GM18868 (cell line): ENCODE measurements around the gene ECHDC1.
"Not testable (repeated sequence)": the region's sequence is repeated elsewhere in the genome, so short reads cannot be mapped to it uniquely, and the experiment has no call there.

Source experiments
- ATAC-seq: cut with Tn5 transposase; IDR thresholded peaks from one replicate; pipeline ENCODE4 v1.9.1; 2021; ENCODE audit warnings: mild to moderate bottlenecking, moderate library complexity; ENCODE audit not compliant: unreplicated experiment

Gene ECHDC1, protein sequence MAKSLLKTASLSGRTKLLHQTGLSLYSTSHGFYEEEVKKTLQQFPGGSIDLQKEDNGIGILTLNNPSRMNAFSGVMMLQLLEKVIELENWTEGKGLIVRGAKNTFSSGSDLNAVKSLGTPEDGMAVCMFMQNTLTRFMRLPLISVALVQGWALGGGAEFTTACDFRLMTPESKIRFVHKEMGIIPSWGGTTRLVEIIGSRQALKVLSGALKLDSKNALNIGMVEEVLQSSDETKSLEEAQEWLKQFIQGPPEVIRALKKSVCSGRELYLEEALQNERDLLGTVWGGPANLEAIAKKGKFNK

GRCh38 chr6:127342946-127343808, at the start of gene ECHDC1:
TSS of gene ECHDC1 (minus strand) at chr6:127343609. CDS start at chr6:127331028, 12,581 bp downstream.
- ATAC-seq = peak; percentile 71

DNA sequence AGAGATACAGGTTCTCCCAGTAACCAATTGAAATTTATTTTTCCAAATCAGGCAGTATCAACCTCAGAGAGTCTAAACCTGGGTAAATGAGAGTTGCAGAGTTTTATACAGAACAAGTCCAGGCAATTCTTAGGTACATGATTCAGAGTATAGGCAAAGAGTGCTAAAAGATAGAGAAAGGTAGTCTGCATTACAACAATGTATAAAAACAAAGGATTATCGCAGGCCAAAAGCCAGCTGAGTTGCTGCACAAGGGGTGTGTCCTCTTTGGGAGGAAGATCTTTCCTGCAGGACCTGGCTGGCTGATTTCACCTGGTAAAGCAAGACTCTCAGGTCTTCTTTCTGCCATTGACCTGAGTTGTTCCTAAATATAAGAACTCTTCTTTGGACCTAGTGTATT, 48.9 kb upstream of the ECHDC1 start:
- ATAC-seq = no peak

GRCh38 chr6:127391094-127391953, 47.9 kb upstream of the ECHDC1 start:
- ATAC-seq = no peak

GRCh38 chr6:127389706-127390105, 46.3 kb upstream of the ECHDC1 start:
- no peak for ATAC-seq

DNA sequence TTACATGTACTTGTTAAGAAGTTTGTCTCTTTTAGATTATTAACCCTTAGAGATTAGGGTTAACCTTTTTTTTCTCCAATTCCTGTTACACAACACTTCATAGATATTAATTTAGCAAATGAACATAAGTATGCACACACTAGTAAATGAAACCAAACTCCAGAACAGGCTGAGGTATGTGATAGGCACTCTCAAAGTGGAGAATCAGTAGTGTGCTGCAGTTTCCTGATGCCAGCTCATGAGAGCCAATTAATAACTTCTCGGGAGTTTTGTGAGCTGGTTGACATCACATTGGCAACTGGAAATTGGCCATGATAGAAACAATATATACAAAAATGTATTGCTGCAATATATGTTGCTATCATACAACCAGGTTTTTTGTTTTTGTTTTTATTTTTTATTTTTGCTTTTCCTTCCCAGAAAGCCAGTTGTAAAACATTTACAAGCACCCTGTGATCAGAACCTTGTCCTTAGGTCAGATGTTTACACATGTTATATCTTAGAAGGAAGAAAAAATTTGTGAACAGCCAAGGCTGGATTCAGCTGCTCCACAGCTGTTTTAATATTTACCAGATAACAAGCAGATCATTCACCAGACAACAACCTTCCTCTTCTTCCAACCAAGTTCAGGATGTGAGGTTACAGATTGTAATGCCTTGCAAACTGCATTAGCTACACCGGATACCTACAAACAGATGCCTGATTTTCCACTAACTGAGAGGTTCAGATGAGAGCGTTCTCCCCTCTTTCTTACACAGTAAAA, 42.4 kb upstream of the ECHDC1 start:
- ATAC-seq = no peak

- not testable (repeated sequence) for ATAC-seq
These were observed 41.4 kb upstream of the ECHDC1 start for GRCh38 chr6:127384848-127385247.

GRCh38 chr6:127383988-127384387, 40.6 kb upstream of the ECHDC1 start:
- ATAC-seq = no peak

DNA sequence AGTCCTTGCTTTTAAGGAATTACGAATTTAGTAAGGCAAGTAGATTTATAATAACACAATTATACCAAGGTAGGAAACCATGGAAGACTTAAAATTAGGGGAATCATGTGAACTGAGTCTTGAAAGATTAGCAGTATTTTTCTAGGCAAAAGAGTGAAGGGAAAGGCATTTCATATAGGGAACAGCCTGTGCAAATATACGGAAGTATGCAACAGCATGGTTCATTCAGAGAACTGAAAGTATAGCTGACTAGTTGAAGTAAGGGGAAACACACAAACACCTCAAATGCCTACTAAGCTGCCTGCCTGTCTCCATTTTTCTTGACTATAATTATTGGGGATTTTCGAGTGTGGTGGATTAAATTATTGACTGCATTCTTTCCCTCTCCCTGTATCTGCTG, 39.0 kb upstream of the ECHDC1 start:
- peak; percentile 81 for ATAC-seq

DNA sequence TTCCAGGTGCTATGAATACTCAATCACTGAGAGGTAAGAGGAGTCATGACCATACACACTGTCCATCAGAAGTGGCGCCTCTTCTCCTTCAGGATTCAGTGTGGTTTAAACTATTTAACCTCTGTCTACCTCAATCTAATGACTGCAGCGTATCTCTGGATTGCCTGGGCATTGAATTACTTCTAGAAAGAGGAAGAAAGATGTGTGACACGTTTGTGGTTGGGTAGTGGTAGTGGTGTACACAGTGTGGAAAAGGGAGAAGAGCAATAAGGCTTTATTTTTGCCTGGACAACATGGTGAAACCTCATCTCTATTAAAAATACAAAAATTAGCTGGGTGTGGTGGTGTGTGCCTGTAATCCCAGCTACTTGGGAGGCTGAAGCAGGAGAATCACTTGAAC, 38.0 kb upstream of the ECHDC1 start:
- ATAC-seq = no peak

GRCh38 chr6:127376685-127377084, 33.3 kb upstream of the ECHDC1 start:
- ATAC-seq = no peak

- no peak for ATAC-seq
These were observed 23.6 kb upstream of the ECHDC1 start for GRCh38 chr6:127367023-127367375.

- no peak for ATAC-seq
These were observed 23.0 kb upstream of the ECHDC1 start for GRCh38 chr6:127366282-127367022.

GRCh38 chr6:127365874-127366273, 22.5 kb upstream of the ECHDC1 start:
- no peak for ATAC-seq

DNA sequence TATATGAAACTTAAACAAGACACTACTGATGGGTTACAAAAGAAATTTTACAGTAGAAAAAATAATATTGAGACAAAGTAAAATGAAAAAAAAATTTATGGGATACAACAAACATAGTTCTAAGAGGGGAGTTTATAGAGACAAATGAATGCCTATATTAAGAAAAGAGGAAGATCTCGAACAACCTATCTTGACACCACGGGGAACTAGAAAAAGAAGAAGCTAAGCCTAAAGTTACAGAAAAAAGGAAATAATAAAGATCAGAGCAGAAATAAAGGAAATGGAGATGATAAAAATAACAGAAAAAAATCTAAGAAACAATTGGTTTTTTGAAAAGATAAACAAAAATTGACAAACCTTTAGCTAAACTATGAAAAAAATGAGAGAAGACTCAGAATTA, 9.1 kb upstream of the ECHDC1 start:
- no peak for ATAC-seq

DNA sequence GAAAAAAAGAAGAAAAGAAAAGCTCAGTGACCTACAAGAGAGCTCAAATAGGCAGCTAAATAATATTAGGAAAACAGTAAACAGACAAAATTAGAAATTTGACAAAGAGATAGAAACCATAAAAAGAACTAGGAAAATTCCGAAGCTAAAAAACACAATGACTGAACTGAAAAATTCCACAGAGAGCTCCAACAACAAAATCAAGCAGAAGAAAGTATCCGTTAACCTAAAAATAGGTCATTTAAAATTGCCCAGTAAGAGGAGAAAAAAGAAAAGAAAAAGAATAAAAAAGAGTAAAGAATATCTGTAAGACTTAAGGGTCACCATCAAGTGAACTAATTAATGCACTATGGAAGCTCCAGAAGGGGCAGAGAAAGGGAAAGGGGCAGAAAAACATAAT, 6.6 kb upstream of the ECHDC1 start:
- no peak for ATAC-seq

DNA sequence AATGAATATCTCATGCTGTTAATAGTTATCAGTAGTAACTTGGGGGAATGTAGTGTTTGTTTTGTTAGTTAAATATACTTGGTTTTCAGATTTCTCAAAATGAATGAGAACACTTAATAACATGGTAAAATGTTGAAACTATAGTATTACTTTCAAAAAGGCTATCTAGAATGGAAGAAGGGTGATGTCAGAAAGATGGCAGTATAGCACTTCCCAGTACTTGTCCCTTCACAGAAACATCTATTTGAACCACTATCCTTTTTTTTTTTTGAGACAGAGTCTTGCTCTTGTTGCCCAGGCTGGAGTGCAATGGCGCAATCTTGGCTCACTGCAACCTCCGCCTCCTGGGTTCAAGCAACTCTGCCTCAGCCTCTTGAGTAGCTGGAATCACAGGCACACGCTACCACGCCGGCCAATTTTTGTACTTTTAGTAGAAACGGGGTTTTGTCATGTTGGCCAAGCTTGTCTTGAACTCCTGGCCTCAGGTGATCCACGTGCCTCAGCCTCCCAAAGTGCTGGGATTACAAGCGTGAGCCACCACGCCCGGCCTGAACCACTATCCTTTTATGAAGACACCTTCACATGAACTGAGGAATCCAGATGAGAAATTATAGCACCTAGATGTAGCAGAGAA, 4.7 kb upstream of the ECHDC1 start:
- no peak for ATAC-seq

- no peak for ATAC-seq
These were observed 3.8 kb upstream of the ECHDC1 start for GRCh38 chr6:127347178-127347577.

- no peak for ATAC-seq
These were observed 2.1 kb upstream of the ECHDC1 start for GRCh38 chr6:127345521-127345920.
